CMK (cell line): ENCODE results near the gene UTP25.

ENCODE experiments used
- DNase-seq: peaks from one replicate; pipeline ENCODE4 v3.0.0-alpha.2; 2010; ENCODE audit warnings: low read depth

The UTP25 gene

GRCh38 chr1:209805875-209806760 is 21.7 kb upstream of the UTP25 start, which contains the start of gene IRF6:
IRF6 (minus strand) TSS chr1:209806142; CDS start chr1:209801413, 4,729 bp downstream.
- peak; percentile 69 for DNase-seq

- no peak for DNase-seq
Measured at GRCh38 chr1:209807509-209807908, 20.3 kb upstream of the UTP25 start.

- no peak for DNase-seq
Measured at GRCh38 chr1:209808059-209808581, 19.7 kb upstream of the UTP25 start.

- DNase-seq, result no peak
Measured at GRCh38 chr1:209809611-209810010, 18.2 kb upstream of the UTP25 start.

GRCh38 chr1:209810783-209811182 is 17.0 kb upstream of the UTP25 start:
- DNase-seq, result no peak

- DNase-seq, result no peak
Measured at GRCh38 chr1:209813902-209814301, 13.9 kb upstream of the UTP25 start.

GRCh38 chr1:209815490-209815889 is 12.3 kb upstream of the UTP25 start:
- no peak for DNase-seq

GRCh38 chr1:209815931-209816341 is 11.8 kb upstream of the UTP25 start:
- no peak for DNase-seq

GRCh38 chr1:209816923-209817322 is 10.8 kb upstream of the UTP25 start:
- DNase-seq, result no peak

GRCh38 chr1:209817691-209818090 is 10.1 kb upstream of the UTP25 start:
- DNase-seq, result no peak

GRCh38 chr1:209819058-209819457 is 8.7 kb upstream of the UTP25 start:
- DNase-seq, result no peak

GRCh38 chr1:209820986-209821385 is 6.8 kb upstream of the UTP25 start:
- DNase-seq, result no peak

- no peak for DNase-seq
Measured at GRCh38 chr1:209822706-209823105, 5.1 kb upstream of the UTP25 start.

GRCh38 chr1:209823143-209824041 is 4.4 kb upstream of the UTP25 start:
- peak; percentile 52 for DNase-seq

GRCh38 chr1:209825591-209826434 is 2.0 kb upstream of the UTP25 start:
- no peak for DNase-seq

- no peak for DNase-seq
Measured at GRCh38 chr1:209829716-209830115, 1.9 kb downstream of the UTP25 start.

GRCh38 chr1:209830722-209831121 is 3.0 kb downstream of the UTP25 start:
- no peak for DNase-seq

GRCh38 chr1:209831615-209832014 is 3.8 kb downstream of the UTP25 start:
- no peak for DNase-seq

- no peak for DNase-seq
Measured at GRCh38 chr1:209835782-209836298, 8.1 kb downstream of the UTP25 start.

GRCh38 chr1:209837671-209838070 is 9.9 kb downstream of the UTP25 start:
- DNase-seq, result no peak

GRCh38 chr1:209838537-209838936 is 10.8 kb downstream of the UTP25 start:
- DNase-seq, result no peak
